ENCODE results near the gene COL4A6. TPM values are rescaled to one million over a fixed set of nuclear protein-coding genes. Genes with fewer than 3 reads are reported as not detected.

Gene COL4A6
- total RNA-seq, 1 experiment from 2014 or later: 177 TPM

- no peak for DNase-seq (ENCODE audit: extremely low read depth, low read depth)
Observed at GRCh38 chrX:108117988-108118387, 320.2 kb downstream of the COL4A6 start.

DNA sequence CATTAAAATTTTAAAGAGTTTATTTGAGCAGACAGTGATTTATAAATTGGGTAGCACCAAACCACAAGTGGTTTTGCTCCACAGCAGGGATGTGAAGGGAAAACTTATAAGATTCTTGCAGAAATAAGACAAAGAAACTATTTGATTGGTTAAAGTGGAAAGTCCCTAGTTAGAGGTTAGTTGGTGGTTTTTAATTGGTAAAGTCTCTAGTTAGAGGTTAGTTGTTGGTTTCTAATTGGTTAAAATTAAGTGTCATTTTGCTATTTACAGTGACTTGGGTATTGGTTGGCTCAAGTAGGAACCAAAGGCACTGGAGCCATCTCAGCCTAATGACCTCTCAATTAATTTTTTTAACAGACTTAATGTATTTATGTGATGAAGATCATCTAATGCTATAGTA is 323.7 kb downstream of the COL4A6 start:
- no peak for DNase-seq (ENCODE audit: extremely low read depth, low read depth)

Other genes with a start within 250 kb of the COL4A6 start
- 193 and 211 TPM in 2 replicates for gene COL4A5, start 1.4 kb upstream of the COL4A6 start, total RNA-seq (2014; rRNA removed; shearing (Covaris generic))

Measured in NCI-H460 (cell line).